Hematopoietic multipotent progenitor cell treated with erythropoietin and hydrocortisone succinate and interleukin-3 and kit ligand, for 15 days (in vitro differentiated cells): ENCODE data around the gene ACSS3.

Experiments used
- DNase-seq: peaks from one replicate; pipeline ENCODE4 v3.0.0-alpha.2; 2015; ENCODE audit warnings: low spot score

Gene ACSS3

GRCh38 chr12:81229759-81230158, 151.9 kb downstream of the ACSS3 start:
- DNase-seq: no peak

DNA sequence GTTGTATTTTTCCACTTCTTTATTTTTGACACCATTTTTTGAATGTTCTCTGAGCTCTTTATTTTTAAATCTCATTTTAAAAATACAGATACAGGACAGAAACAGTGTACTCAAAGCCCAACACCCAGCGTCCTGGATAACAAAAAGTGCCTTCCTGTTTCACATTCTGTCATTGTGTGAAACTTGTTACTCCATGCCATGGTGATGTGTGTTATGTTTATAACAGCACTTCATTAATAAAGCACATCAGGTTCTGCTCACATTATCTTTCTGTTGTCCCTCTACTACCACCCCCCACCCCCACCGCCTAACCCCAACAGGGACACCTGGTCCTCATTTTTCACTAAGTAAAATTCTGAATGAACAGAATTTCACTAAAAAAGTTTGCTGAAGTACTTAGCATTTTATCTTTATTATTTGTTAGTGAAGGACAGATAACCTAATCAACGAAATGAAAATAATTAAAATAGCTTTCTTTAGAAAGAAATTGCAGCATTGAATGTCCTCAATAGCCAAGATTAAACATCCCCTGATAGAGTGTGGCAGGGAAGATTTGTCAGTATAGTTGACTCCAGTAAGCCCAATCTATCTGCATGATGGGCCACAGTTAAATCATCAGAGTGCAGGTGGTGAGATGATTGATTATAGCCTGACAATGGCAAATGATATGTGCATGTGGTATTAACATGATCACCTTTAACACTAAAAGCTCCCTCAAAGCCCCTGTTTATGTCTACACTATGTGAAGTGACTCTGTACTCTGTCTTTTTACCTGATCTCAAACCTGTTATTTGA, 153.9 kb downstream of the ACSS3 start:
- DNase-seq: no peak

GRCh38 chr12:81245458-81245857, 167.6 kb downstream of the ACSS3 start:
- no peak for DNase-seq

DNA sequence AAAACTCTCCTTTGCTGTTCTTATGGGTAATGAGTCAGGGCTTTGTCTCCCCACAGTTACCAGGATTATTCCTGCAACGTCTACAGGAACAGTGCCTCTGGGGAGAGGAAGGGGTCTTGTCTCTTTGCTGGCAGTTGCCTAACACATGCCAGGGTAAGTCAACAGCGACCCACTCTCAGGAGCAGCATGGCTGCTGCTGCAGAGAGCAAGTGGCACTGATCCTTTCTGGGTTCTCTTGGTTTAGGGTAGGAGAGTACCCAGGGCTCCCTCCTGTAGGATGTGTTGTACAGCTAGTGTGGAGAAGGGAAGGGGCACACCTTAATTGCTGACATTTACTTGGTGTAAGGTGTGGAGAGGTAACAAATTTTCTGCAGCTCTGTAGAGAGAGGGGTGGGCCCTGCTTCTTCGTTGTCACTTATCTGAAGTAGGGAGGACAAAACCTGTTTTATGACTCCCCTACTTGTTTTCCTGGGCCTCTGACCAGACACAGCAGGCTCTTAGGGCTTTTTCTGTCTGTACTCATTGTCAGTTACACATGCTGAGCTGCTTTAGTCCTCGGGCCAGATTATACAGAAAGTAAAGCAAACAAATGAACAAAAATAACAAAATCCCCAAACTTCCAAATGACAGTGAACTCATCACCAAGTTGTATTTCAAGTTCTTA, 168.2 kb downstream of the ACSS3 start:
- no peak for DNase-seq

GRCh38 chr12:81249976-81250375, 172.1 kb downstream of the ACSS3 start:
- DNase-seq: no peak

DNA sequence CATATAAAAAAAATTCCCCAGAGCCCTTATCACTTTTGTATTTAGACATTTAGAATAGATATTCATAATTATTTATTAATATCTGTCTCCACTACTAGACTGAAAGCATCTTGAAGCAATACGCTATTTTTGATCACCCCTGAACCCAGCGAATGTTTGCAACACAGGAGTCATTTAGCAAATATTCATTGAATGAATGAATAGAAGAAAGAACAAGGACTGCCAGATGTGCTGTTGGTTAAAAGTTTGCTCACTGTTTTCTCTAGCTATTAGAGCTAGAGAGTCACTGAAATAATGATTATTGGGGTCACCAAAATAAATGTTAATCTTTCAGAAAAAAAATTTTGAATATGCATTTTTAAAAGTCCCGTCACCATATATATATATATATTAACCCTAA, 174.3 kb downstream of the ACSS3 start:
- DNase-seq: no peak

DNA sequence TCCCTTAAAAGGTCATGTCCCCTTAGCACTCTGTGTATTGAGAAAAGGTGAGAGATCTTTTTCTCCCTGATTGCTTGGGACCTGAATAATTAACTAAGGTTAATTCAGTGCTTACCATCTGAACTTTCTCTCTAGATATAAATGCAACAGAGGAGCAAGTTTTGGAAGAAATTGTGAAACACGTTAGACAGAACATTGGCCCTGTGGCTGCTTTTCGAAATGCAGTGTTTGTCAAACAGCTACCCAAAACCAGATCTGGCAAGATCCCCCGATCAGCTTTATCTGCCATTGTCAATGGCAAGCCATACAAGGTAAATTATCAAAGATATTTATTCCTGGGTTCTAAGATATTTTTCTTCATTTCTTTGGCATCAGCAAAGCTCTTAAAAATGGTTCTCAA, 175.5 kb downstream of the ACSS3 start:
- DNase-seq: no peak

GRCh38 chr12:81255456-81255855, 177.6 kb downstream of the ACSS3 start:
- DNase-seq: no peak

DNA sequence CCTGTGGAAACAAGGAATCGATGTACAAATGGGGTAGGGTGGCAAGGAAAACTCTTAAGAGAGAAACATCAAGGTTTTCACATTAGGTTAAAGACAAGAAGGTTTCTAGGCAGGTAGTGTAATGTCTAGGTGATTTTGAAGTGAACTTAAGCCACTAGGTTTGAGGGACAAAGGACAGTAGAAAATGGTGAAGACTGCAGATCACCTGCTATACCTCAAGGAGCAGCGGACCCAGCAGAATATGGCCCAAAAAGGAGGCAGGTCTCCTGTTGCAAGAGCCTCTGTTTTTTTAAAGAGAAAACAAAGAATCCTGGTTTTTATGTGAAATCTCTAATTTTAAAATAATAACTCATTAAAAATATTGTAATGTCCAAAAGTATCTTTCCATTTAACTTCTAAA, 178.1 kb downstream of the ACSS3 start:
- no peak for DNase-seq

DNA sequence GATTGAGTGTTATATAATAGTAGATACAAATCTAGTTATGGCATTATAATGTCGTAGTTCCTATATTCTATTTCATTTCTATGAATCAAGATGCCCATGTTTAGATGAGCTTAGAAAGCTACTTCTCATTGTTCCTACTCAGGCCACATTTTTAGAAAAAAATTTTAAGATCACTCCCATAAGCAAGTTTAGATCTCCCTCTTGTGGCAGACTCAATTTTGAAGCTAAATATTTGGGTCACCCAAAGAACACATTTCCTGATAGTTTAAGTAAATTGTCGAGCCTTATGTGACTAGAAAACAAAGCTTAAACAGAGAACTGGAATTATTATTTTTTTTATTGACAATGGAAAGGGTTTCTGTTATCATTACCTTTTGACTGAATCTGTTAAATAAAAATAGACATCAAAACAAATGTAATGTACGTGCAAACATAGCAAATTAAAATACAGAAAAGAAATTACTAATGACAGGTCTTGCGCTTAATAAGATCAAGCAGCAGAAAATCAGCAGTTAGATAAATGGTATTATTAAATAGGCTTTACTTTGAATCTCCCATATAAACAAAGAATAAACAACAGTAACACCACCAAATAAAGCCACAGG, 180.2 kb downstream of the ACSS3 start:
- no peak for DNase-seq

DNA sequence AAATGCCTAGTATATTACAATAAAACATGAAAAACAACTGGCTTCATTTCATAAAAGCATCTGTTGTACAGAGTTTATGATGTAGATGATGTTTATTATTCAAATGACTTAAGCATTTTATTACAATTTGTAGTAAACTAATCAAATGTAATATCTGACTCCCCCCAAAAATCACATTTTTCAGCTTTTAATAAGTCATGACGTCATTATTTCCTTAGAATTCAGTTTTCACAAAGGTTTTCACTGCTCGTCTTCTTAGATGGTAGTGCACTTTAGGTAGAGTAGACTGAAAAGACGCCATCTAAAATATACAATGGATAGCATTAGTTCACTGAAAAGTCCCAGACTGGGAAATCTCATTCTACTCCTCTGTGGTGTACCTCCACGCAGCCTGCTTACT, 181.5 kb downstream of the ACSS3 start:
- no peak for DNase-seq

GRCh38 chr12:81261508-81262207, 183.8 kb downstream of the ACSS3 start:
- no peak for DNase-seq

GRCh38 chr12:81263072-81263471, 185.2 kb downstream of the ACSS3 start:
- DNase-seq: no peak

GRCh38 chr12:81270385-81270784, 192.5 kb downstream of the ACSS3 start:
- no peak for DNase-seq

DNA sequence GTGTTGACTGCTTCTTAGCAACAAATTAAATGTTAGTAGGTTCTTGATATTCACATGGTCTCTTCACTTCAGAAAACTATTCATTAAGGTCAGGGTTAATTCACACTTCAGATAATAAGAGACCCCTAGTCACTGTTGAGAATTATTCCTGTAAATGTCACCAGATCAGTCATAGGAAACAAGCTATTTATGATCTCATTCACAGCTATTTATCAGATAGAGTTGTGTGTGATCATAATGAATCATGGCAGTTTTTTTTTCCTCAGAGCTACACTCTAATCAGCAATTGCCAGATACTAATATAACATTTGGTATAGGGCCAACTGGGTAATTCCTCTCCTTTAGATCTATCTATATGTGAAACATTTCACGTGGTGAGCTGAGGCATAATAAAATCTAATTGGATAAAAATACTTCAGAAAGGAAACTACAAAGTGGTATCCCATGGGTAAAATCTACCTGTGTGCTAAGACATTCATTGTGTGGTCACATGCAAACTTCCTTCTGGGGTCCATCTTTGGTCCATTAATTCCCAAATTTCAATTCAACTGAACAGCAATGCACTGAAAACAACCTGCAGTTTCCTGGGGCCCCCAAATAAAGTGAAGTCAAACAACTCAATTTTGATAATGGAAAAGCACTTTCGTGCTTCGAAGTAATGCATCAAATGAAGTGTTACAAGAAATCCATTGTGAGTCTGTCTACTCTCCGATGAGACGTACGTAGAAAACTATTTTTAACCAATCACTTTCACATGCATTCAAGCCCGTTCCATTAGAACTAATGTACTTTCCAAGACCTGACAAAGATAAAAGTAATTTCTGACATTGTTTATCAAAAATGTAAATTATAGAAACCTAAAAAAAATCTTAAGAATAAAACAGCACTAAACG, 197.0 kb downstream of the ACSS3 start:
- DNase-seq: no peak

- DNase-seq: no peak
Observed at GRCh38 chr12:81284137-81284536, 206.3 kb downstream of the ACSS3 start.

DNA sequence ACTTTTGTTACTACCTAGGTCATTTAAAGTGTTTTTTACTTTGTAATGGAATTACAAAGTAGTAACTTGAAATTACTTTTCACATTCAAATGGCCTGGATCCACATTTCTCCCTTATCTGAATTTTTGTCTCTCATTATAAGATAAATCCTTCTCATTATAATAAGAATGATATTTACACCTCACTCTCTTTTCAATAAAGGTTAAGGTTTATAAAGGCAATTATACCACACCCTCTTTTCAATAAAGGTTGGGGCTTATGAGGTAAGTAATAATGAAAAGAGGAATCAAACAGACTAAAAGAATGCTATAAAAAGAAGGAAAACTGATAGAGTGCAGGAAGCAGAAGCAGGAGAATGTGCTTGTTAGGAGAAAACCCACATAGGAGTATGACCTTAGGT, 210.8 kb downstream of the ACSS3 start:
- DNase-seq: no peak

DNA sequence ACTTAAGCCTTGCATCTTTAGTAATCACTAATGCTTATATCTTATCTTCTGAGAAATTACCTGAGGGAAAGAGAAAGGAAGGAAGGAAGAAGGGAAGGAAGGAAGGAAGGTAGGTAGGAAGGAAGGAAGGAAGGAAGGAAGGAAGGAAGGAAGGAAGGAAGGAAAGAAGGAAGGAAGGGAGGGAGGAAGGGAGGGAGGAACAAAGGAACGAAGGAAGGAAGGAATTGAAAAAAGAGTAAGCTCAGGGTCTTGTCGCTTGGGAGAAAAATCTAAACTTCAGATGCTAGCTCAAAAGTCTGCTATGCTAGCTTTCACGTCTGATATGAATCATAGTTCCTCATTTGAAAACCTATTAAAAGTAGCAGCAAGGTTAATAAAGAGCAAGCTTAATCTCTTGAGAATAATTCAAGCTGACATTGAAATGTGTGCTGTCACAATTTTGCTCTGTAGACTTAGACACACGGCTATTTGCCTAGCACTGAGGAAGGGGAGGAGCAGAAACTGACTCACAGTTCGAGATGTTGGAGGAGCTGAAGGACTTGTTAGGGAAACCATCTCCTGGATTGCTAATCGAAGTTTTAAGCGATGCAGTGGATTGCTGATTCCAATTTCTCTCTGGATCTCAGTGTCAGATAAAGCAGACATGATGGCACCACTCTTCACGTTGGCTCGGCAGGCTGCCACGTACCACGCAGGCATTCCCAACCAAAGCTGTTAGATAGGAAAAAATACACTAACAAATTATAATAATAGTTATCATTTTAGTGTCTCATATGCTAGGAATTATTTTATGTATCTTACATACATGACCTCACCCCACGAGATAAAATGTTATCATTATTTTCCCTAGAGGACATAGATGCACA, 216.7 kb downstream of the ACSS3 start:
- DNase-seq: no peak

- DNase-seq: no peak
Observed at GRCh38 chr12:81295251-81295650, 217.4 kb downstream of the ACSS3 start.

DNA sequence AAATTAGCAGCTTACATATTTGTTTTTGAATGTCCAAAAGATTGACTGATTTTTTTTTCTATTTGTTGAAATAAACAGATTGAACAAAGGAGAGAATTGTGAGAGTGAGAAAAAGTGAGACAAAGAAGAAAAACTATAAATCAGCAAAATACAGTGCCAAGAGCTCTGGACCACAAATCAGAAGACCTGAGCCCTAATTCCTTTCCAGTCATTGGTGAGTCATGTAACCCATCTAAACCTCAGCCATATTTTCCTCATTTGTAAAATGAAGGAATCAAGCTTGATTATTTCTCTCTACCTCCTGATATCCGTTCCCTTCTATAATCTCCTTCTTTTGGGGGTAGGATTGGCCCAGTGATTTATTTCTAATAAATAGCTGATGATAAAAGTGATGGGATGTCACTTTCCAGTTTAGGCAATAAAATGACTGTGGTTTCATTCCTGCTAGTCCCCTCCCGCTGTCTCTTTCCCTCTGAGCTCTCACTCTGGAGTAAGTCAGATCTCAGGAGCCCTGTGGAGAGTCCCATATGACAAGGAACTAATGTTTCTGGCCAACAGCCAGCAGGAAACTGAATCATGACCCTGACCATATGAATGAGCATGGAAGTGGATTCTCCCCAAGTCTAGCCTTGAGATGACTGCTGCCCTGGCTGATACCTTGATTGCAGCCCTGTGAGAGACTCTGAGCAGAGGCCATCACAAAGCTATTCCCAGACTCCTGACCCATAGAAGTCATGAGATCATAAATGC, 218.9 kb downstream of the ACSS3 start:
- no peak for DNase-seq
